Activated T-helper 1 cell treated with Interleukin-2 at 50 U/mL for 16 hours (primary cell): ENCODE measurements around the gene SNX19.
A peak's percentile ranks its signal among the peaks of the same experiment; 100 is the strongest.
"Not testable (repeated sequence)": the region's sequence is repeated elsewhere in the genome, so short reads cannot be mapped to it uniquely, and the experiment has no call there.

Source experiments
- DNase-seq: peaks from one replicate; pipeline ENCODE4 v3.0.0-alpha.2; 2020; ENCODE audit warnings: low read depth

The SNX19 gene

DNA sequence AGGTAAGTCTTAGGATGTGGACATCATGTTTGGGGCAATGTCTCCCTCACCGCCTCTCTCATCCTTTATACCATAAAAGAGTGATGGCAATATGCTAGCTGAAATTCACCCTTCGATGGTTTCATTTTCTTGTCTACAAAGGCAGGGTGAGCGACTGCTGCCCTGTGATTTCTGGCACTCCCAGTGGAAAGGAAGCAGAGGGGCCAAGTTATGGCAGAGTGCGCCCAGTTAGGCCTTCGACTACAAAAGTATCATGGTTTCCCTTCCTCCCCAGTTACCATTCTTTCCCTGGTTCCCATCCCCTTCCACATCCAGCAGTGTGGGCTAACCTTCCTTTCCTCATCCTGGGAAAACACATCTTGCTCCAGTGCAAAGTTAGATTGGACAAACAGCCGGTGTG is 43.8 kb downstream of the SNX19 start:
- no peak for DNase-seq

DNA sequence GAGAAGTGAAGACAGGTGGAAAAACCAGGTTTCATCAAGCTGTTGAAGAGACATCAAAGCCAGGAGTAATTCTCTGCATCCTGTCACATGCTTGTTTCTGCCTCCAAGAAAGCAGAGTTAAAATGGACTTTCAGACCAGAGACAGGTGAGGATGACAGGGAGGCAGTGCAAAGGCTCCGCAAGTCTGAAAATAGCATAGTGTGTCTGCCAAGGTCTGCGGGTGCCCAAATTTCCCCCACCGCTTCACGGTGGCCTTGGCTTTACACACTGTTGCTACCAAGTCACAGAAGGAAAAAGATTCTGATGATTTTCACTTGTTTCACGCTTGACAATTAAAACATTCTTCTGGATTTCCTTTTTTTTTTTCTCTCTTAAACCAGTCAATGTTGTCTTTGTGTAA is 44.2 kb downstream of the SNX19 start:
- no peak for DNase-seq

DNA sequence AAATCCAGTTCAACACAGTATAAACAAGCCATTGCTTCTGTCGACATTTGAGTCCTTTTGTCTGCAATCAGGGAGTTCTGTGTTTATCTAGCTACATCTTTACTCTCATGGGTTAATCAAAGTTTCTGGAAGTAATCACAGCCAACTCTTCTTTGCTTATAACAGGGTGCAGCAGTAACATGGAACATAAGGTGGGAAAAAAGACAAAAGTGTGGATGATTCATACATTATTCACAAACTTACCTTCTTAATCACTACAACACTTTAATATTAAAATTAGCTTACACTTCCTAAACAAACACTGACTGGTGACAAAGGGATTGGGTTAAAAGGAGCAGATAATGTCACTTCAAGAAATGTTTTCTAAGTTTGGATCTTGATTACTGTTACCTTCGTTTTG is 44.7 kb downstream of the SNX19 start:
- no peak for DNase-seq

DNA sequence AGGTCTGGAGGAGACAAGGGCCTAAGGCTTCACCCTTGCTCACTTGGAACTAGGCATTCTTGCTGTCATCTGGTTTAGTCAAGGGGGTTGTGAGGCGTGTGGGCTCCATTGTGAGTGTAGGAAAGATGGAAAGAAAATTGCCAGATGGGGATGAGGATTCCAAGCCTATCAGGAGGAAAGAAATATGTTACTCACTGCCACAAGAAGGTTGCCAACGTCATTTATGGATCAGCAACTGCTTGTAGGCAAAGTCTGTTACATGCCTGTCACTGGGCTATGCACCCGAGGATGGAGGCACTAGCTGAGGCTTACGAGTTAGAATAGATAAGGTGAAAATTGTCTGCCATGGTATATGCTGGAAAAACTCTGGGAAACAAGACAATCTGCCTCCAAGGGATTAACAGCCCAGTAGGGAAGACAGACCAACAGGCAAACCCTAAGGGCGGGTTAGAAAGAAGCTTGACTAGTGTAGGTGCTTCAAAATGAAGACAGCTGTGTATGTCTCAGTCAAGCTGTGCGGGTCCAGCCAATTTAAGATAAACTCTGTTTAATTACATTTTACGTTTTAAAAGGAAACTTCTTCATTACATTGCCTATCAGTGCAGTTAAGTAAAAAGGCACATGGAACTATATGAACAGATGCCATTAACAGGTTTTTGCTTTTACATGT is 47.4 kb downstream of the SNX19 start:
- DNase-seq, result no peak

DNA sequence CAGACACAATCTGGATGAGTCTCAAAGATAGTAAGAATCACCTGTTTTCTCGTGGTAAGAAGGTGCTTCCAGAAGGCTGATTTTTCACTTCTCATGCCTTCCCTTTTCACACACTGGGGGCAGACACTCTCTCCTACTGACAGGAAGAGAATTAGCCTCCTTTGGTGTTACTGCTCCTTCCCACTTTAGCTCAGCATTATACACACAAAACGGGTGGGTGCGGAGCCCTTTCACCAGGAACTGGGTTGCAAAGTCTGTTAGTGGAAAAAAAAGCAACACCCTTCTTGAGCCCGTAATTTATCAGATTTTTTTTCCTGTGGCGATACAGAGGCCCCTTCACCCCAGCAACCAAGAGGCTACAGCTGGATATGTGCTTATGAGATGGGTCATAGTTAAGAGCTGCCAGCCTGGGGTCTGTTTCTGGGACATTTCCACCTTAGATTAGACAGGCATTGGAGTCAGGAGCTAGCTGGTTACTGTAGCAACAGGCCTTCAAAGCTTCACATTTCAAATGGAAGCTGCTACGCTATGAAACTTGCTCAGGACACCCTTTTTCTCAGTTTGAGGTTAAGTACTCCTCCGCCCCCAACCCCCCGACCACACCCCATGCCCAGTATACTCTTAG is 48.1 kb downstream of the SNX19 start:
- no peak for DNase-seq

DNA sequence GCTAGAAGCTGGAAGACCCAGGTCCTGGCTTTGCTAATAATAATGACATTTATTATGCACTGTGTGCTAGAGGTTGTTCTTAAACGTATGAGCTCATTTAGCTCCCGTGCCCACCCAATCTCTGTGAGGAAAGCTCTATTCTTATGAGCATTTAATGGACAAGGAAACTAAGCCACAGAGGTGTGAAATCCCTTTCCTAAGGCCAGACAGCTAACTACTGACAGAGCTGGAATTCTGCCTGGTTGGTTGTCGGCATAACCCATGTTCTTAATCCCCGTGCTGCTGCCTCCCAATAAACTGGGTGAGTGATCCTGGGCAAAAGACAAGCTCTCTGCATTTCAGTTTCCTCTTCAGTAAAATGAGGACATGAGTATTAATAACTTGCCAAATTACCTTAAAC is 49.4 kb downstream of the SNX19 start:
- no peak for DNase-seq

DNA sequence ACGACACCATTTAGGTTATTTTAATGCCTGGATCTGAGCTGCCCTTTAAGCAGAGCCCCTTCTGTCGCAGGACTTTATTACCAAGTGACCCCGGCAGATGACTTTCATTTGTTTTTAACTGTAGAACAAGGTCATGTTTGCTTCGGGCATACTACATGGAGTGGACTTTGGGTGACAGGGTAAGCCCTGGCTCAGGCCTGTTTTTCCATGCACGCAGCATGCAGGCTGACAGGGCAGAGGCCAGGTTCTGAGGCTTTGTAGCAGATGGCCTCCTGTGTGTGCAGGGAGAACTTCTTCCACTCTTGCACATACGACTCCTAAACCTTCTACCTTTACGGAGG is 50.5 kb downstream of the SNX19 start:
- DNase-seq, result no peak

DNA sequence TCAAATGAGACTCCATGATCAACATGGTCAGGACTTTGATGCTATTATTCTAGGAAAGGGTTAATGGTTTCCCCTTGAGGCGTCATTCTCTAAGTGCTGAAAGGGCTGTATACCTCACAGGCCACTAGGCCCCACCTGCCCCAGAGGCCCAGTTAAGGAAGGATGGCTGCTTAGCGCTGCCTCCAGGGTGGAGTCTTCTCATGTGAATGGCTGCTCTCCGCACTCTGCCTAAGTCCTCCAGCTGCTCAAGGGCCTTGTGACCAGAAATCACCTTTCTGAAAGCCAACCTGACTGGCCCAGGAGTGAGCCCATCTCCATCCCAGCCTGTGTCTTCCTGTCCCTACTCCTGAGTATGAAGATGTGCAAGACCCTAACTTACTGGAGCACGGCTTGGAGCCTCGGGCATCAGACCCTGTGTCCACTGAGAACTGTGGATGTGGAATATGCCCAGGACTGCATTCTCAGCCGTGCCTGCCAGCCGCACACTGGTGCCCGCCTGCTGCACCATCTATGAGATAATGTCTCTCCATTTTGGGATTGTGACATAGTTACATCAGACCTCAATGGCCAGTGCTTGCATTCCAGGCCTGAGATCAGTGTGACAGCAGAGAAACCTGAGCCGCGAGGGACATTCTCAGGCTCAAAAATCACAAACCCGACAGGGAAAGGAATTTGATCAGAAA is 51.0 kb downstream of the SNX19 start:
- DNase-seq, result no peak

DNA sequence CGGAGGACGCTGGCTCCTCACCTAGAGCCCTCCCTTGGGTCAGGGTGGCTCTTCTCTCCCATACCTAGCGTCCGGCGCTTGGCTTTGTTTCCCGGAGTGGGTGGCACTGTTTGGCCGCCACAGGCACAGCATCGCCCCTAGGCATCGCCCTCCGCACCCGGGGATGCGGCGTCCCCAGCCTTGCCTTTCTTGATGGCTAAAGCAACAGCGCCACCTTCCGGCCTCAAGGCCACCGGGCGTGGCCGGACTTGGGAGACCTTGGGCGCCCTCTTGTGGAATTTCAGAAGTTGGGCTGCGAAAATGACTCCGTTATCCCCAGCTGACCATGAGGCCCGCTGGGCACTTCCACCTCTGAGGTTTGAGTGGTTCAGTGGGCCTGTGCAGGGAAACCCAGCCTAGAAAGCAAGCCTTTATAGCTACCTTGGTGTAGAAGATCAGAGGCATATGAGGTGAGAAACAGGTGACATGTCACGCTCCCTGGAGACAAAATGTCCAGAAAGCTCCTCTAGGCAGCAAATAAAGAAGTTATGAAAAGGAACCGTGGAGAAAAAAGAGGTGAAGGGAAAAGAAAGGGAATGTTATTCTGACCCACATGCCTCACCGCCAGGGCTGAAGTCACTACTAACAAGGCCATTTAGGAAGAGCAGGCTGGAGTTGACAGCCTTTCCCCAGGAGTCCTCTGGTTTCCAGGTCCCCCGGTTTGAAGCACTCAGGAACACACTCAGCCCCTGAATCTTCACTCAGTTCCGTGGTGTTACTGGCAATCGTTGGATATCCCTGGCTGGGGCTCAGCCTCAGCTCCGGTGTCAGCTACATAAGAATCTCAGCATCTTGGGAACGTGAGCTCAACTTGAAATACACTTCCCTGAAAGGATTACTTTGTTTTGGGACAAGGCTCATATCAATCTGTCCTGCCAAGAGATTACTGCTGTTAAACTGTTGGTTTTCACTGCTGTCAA is 54.1 kb downstream of the SNX19 start:
- DNase-seq, result peak; percentile 69

DNA sequence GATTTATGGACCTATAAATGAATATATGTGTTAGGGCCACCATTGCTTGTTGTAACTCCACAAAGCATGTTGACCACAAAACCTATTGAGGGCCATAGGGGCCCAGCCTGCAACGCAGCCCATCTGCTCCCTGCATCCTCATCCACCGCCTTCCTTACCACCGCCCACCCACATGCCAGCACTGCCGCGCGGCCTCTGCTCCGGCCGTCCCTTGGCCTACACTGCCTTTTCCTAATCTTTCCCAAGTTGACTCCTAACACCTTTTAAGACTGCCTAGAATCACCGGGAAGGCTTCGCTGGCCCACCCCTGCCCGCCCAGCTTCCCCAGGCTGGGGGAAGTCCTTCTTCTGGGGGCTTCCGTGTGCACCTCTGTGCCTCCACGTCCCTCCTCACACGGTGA is 55.0 kb downstream of the SNX19 start:
- DNase-seq, result no peak

DNA sequence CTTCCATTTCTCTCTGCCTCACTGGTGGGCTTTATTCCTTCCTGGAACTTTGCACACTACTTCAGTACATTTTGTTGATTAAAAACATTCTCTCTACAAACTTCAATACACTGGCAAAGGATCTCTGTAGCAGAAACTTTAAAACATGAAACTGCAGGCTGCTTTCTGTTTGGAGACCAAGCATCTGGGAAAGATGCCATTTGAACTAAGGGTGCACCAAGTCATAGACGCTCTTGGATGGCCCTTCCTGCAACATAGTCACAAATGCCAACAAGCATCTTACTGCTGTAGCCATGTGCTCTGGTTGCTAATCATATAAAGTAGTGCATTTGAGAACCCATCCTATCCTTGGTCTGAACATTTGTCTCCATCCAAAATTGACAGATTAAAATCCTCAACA is 56.4 kb downstream of the SNX19 start:
- DNase-seq, result no peak

DNA sequence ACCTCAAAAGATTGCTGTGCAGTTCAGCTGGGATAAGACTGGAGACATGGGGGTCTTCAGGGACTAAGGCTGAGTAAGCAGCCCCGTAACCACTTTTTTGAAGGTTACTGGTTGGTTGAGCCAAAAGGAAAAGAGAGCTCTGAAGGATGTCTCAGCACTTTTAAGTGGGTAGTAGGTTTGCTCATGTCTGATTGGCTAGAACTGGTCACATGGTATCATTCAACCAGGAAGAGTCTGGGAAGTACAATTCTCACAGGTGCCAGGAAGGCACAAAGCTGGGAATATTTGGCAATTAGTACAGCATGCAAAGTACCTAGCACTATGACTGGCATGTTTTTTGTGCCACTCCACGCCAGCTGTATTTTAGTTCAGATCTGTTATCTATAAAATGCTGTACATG is 58.1 kb downstream of the SNX19 start:
- no peak for DNase-seq

DNA sequence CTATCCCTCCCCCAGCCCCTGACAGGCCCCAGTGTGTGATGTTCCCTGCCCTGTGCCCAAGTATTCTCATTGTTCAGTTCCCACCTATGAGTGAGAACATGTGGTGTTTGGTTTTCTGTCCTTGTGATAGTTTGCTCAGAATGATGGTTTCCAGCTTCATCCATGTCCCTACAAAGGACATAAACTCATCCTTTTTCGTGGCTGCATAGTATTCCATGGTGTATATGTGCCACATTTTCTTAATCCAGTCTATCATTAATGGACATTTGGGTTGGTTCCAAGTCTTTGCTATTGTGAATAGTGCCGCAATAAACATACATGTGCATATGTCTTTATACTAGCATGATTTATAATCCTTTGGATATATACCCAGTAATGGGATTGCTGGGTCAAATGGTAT is 60.6 kb downstream of the SNX19 start:
- DNase-seq, result not testable (repeated sequence)

DNA sequence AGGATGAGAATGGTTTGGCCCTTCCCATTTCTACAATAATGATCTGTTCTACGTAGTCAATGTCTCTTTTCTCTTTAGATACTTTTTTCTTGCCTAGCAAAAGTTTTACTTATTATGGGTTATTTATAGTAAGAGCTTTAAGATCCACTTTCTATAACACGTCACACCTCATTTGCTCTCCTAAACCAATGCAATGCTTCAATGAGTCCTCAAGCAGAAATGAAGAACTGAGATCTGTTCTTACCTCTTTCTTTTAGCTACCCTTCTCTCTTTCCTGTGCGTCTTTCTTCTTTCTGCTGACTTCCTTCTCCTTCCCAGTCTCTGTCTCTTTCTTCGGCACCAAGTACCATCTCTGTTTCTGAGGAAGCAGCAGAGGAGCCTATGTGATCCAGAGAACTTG is 61.8 kb downstream of the SNX19 start:
- no peak for DNase-seq

DNA sequence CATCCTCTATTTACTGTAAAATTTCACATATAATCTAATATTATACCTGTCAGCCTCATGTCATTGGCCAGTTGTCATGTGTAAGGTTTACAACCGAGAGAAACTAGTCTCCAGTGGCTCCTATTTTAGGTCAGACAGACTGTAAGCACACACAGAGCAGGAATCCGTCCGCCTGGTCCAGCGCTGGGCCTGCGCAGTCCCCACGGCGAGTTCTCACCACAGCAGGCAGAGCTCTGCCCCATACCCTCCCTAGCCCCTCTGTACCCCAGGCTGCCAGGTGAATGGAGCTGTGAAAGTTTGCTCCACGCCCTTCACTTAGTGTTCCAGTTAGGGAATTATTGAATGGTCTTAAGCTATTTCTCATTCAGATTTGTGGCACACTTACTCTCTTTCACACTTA is 63.7 kb downstream of the SNX19 start:
- DNase-seq, result no peak

DNA sequence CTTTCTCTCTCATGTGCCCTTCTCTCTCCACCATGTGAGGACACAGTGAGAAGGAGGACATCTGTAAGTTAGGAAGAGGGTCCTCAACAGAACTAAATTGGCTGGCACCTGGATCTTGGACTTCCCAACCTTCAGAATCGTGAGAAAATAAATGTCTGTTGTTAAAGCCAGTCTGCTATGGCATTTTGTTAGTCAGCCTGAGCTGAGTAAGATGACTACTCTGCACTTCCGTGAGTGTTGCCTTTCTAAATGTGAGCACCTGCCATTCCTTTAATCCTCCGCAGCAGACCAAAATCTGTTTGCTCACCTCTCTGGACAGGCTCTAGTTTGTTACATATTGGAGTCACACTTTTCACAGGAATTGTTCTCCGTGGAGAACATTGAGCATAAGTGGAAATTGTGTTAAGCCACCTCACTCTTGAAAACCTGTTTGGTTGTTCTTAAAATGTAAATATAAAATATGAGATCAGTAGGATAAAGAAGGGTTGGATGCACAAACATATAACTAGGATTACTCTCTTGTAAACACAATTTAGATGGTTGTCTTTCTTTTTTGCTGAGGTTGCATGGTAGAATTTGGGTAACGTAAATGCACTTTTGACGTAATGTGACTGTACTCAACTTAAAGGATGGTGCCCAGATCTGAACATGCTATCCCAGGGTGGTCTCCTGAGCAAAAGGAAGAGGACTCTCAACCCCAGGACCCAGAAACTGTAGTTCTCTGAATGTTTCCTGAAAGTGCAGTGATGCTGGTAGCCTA is 65.9 kb downstream of the SNX19 start:
- DNase-seq, result no peak

DNA sequence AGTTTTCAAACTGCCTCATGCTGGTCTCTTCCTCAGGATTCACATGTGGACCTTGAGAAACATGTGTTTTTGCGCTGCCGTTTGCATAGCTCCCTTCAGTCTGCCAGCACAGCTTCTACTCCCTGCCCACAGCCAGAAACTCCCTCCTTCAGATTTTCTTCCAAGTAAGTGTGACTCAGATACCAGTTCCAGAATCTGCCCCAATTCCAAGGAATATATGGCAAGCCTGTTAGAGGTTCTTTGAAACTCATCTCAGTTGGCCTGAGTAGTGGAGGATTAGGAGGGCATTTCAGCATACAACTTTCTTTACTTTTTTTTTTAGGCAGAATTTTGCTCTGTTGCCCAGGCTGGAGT is 67.1 kb downstream of the SNX19 start:
- no peak for DNase-seq

DNA sequence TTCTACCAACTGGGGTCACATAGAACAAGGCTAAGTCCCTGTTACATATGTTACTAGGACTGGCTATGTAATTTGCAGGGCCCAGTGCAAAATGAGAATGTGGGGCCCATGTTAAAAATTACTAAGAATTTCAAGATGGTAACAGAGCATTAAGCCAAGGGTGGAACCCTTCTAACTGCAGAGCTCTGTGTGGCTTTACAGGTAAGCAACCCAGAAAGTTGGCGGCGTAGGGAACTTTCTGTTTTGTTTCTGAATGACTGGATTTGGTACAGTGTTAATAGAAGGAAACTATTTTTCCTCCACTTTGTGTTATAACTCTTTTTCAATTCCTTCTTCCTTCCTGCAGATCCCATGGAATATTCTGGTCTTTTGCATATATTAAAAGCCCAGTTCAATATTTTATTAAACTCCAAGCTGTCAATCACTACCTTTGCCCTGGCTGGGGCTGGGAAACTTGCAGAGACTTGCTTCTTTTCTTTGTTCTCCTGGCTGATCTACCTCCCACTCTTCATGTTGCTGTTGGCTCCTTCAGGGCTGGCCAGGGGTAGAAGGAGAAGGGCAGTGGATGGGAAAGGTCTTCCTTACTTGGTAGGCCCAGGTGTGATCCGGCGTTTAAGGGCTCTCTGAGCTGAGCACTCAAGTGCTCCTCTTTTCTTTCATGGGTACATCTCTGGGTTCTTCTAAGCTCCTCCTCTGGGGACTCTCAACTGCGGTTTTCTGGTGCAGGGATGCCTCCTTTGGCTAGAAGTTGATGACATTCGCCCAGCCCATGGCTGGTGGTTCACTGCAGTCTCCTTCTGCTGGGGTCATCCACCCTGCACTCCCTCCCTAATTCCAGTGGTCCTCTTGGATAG is 67.7 kb downstream of the SNX19 start:
- DNase-seq, result no peak

DNA sequence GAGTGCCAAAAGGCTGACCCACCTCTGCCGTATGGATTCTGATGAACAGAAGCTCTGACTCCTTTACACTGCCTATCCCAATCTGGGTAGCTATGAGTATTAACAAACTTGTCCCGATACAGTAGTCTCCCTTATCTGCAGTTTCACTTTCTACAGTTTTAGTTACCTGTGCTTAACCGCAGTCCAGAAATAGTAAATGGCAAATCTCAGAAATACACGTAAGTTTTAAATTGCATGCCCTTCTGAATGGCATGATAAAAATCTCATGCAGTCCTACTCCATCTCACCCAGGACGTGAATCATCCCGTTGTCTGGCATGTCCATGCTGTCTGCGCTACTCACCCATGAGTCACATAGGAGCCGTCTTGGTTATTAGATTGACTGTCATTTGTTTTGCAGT is 68.8 kb downstream of the SNX19 start:
- DNase-seq, result no peak

DNA sequence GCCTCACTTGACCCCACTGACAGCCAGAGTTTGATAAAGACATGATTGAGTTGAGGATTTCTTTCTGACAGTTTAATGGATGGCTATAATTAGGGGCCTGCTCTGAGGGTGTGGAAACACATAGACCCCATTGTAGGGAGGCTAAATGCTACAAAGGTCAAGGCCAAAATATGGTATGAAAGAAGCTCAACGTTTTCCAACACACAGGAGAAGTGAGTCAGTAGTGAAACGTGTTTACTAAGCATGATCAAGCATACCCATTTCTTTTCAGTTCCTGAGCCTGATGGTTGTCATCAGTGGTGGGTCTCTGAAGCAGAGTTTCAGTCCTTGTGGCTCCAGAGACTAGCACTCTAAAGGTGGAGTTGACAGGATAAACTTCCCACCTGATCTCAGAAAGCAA is 69.7 kb downstream of the SNX19 start:
- DNase-seq, result no peak

DNA sequence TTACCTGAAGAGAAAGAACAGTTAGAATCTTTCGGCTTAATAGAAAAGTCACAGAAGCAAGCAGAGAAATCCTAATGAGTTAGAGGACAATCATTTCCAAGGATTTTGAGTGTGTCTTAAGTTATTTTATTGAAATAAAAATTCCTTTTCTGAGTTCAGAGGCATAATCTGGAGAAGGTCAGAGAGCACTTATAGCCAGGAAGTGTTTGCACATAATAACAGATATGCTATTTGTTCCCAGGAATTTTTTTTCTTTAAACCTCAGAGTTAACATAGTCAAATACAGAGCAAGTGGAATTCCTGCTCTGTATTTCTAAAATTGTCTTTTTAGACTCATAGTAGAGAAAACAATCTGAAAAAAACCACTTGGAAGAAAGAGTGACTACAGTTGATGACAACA is 74.3 kb downstream of the SNX19 start:
- DNase-seq, result no peak
